HG03354 (cell line): ENCODE results near the gene STXBP2.

Experiments used
- ATAC-seq: cut with Tn5 transposase; IDR thresholded peaks from one replicate; pipeline ENCODE4 v1.9.1; 2021; ENCODE audit warnings: mild to moderate bottlenecking; ENCODE audit not compliant: unreplicated experiment, poor library complexity, severe bottlenecking

The STXBP2 gene

DNA sequence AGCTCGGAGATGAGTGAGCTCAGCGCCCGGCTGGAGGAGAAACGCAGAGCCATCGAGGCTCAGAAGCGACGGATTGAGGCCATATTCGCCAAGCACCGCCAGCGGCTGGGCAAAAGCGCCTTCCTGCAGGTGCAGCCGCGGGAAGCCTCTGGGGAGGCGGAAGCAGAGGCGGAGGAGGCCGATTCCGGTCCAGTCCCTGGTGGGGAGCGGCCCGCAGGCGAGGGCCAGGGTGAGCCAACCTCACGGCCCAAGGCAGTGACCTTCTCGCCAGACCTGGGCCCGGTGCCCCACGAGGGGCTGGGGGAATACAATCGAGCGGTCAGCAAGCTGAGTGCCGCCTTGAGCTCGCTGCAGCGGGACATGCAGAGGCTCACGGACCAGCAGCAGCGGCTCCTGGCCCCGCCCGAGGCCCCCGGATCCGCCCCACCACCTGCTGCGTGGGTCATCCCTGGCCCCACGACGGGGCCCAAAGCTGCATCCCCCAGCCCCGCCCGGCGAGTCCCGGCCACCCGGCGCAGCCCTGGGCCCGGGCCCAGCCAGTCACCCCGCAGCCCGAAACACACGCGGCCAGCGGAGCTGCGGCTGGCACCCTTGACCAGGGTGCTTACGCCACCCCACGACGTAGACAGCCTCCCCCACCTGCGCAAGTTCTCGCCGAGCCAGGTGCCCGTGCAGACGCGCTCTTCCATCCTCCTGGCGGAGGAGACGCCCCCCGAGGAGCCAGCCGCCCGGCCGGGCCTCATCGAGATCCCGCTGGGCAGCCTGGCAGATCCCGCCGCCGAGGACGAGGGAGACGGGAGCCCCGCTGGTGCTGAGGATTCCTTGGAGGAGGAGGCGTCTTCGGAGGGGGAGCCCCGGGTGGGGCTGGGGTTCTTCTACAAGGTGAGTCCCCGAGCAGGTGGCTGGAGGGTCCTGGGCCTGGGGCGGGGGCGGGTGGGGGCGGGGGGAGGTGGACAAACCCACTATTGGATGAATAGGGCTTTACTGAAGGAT is 24.3 kb upstream of the STXBP2 start:
- no peak for ATAC-seq

DNA sequence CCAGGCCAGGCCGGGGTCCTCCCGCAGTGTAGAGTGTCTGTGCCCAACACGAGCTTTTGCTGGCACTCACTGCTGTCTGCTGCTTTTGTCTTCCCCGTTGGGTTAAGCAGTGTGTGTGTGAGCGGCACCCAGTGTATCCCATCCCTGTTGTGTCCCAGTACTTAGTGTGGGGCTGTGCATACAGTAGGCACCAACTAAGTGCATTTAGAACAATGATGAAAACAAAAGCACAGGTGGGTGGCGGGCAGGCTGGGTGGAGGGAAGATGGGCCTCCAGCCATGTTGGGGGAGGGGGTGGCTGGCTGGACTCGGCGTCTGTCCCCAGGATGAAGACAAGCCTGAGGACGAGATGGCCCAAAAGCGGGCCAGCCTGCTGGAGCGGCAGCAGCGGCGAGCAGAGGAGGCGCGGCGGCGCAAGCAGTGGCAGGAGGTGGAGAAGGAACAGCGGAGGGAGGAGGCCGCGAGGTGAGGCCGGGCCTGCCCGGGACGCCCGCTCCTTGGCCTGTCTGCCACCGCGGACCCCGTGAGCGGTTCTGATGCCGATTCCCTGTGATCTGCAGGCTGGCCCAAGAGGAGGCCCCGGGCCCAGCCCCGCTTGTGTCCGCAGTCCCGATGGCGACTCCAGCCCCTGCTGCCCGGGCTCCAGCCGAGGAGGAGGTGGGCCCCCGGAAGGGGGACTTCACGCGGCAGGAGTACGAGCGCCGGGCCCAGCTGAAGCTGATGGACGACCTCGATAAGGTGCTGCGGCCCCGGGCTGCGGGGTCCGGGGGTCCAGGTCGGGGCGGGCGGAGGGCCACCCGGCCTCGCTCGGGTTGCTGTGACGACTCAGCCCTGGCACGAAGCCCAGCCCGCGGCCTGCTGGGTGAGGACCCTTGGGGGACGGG is 21.8 kb upstream of the STXBP2 start:
- ATAC-seq, result no peak

GRCh38 chr19:7617172-7617571 is 19.7 kb upstream of the STXBP2 start:
- no peak for ATAC-seq

GRCh38 chr19:7617735-7618134 is 19.2 kb upstream of the STXBP2 start:
- no peak for ATAC-seq

DNA sequence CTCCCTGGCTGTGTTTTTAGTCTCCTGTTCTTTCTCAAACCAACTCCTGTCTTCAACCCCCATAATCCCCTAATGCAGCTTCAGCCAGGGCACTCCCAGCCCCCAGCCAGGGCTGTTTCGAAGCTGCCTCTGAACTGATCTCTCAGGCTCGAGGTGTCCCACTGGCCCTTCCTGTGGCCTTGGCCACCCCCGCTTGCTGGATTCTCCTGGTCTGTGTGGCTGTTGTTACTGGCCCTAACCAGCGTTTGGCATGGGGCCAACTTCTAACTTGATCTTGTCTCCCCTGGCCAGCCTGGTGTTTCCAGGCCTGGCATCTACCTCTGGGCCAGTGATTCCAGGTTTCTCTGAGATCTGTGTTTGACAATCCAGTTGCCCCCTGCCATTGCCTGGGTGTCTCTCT is 18.6 kb upstream of the STXBP2 start:
- ATAC-seq, result no peak

DNA sequence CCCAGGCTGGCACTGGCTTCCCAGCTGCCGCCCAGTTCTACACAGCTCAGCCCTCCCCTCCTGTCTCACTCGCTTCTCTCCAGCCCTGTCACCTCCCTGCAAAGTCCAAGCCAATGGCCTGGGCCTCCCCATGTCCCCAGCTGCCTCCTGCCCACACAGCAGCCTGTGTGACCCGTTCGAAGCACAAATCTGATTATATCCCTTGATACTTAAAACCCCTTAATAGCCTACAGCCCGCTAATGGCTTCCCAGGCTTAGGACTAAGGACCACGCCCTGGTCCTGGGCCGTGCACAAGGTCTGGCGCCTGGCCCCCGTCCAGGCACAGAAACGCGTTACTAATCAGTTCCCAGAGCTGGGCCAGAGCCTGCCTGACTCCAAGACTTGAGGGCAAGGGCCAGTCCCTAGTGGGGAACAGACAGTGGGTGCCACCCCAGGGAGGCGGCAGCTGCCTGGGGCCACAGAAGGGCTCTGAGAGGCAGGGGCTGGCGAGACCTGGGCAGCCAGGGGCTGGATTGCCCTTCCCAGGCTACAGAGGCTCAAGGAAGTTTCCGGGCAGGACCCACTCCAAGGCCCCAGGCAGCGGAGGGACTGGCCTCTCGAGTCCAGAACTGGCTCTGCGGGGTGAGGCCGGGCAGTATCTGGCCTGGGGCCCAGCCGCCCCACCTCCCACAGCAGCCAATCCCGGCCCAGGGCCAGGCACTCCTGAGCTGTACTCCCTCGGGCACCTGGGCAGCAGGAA is 18.0 kb upstream of the STXBP2 start:
- no peak for ATAC-seq

DNA sequence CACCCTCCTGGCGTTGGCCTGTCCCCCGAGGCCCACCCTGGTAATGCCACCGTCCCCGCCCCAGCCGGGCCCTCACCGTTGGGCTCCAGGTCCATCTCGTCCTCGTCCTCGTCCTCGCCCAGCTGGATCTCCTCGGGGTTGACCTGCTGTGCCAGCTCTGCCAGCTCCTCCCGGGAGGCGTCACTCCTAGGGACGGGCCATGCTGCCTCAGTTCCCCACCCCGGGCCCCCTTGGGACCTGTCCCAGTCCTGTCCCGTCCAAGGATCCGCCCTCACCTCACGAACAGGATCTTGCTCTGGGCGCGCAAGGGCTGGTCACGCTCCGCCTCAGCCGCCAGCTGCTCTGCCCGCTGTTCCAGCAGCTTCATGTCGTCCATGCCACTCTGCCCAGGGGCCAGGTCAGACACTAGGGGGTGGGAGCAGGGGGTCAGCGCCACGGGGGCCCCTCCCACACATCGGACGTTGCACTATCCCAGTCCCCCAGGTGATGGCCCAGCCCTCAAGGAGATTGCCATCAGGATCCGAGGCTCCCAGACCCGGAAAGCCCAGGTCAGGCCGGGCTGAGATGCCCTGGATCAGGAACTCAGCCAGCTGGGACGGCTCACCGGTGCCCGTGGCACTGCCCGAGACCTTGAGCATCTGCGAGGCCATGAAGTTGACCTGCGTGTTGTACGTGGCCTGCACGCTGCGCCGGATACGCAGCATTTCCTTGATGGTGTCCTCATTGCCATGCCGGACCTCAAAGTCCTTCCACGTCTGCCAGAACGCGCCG is 17.1 kb upstream of the STXBP2 start:
- no peak for ATAC-seq

- no peak for ATAC-seq
These were observed 16.2 kb upstream of the STXBP2 start for GRCh38 chr19:7620442-7621412.

DNA sequence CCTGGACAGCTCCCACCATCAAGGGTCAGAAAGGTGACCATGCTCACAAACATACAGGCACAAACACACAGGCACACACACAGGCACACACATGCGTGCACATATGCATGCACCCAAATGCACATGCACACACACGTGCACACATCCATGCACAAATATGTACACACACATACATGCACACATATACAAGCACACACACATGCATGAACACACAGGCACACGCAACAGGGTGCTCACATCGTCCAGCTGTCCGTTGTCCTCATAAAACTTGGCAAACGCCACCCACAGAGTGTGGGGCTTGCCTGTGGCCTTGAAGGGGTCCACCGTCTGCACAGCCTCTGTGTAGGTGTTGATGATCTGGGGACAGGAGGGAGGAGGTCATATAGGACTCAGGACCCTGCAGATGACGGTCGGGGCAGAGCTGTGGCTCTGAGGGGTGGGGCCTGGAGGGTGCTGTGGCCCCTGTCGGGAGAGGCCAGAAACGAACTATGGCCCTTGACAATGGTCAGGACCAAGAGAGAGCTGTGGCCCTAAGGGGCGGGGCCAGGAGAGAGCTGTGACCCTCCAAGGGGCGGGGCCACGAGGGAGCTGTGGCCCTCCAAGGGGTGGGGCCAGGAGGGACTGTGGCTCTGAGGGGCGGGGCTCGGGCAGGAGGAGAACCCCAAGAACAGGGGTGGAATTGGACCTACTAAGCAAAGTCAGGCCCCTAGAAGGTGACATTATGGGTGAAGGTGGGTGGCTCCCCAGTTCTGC is 13.8 kb upstream of the STXBP2 start:
- ATAC-seq, result no peak

GRCh38 chr19:7623725-7624603 is 12.9 kb upstream of the STXBP2 start:
- ATAC-seq, result no peak

DNA sequence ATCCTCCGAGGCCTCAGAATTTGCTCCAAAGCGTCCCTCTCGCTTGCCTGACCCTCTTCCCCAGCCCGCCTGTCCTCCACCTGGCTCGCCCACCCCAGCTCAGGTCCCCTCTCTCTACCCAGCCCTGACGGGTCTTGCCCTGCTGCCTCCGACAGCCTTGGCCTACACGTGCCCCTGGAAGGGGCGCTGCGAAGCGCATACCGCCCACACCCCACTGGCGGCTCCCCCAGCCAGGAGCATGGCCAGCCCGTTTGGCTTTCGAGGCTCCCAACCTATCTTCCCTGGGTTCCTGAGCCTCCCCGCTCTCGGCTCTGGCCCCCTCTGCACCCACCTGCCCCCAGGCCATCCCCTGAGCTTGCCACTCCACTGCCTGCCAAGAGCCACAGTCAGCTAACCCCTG is 12.1 kb upstream of the STXBP2 start:
- ATAC-seq, result no peak

GRCh38 chr19:7625763-7626372 is 11.0 kb upstream of the STXBP2 start:
- ATAC-seq, result no peak

DNA sequence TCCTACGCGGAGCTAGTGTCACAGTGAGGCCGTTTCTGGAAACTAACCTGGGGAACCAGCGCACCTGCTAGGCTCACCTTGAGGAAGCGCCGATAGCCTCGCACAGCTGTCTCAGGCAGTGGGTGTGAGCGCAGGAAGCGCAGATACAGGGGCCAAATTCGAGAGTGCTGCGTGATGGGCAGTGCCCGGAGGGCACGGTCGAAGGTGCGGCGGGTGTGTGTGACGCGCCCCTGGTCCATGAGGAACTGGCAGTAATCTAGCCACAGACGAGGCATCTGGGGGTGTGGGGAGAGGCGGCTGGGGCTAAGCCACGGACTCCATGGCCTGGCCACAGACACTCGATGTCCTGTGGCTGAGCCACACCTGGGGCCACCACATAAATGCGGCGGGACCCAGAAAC is 9.7 kb upstream of the STXBP2 start:
- no peak for ATAC-seq

DNA sequence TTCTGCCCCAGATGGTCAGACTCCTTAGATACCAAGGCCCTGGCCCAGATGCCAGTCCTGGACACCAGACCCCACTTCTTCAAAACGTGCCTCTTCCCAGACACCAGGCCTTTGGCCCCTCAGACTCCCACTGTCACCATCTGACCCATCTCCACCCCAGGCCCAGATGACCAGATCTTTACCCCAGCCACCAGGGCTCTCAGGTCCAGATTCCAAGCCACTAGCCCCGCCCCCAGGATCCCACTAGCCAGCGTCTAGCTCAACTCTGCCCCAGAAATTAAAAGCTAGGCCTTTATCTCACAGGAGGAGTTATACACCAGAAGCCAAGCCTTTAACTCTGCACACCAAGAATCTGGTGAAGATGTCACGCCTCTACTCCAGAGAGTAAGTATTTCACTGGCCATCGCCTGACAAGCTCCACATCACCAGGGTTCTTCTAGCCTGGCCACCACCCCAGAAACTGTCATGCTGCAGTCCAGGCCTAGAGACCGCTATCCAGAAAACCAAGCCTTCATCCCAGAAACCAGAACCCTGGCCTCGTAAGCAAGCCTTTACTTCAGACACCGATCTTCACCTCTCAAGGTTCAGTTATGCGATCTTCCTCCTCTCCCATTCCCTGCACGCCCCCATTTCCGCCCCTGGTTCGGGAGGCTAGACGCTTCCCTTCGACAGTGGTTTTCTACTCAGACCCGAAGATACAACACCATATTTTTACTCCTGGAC is 8.2 kb upstream of the STXBP2 start:
- no peak for ATAC-seq

GRCh38 chr19:7629347-7630054 is 7.4 kb upstream of the STXBP2 start, which contains the start of the genes PET100 and XAB2:
TSS of gene PET100 (plus strand) at chr19:7629793. CDS start at chr19:7629834, 41 bp downstream.
TSS of gene XAB2 (minus strand) at chr19:7629545. CDS start at chr19:7629527, 18 bp downstream.
- ATAC-seq, result peak; percentile 92
